ENCODE measurements around the gene RAPGEF1.

DNA sequence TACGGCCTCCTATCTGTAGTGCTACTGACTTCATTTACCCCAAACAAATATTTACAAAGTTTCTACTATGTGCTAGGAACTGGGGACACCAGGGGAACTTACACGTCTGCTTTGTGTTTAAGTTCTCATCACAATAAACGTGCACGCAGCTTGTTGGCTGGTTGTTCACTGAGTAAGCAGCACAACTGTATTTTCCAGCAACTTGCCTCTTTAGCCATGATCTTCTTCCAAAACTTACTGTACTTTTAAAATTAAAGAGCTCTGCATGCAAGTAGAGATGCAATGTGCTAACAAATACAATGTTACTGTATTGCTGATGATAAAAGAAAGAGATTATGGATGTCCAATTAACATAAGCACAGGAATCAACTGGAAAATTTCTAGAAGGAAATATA is 62.8 kb downstream of the RAPGEF1 start:
- TF ChIP-seq, protein P1, sequence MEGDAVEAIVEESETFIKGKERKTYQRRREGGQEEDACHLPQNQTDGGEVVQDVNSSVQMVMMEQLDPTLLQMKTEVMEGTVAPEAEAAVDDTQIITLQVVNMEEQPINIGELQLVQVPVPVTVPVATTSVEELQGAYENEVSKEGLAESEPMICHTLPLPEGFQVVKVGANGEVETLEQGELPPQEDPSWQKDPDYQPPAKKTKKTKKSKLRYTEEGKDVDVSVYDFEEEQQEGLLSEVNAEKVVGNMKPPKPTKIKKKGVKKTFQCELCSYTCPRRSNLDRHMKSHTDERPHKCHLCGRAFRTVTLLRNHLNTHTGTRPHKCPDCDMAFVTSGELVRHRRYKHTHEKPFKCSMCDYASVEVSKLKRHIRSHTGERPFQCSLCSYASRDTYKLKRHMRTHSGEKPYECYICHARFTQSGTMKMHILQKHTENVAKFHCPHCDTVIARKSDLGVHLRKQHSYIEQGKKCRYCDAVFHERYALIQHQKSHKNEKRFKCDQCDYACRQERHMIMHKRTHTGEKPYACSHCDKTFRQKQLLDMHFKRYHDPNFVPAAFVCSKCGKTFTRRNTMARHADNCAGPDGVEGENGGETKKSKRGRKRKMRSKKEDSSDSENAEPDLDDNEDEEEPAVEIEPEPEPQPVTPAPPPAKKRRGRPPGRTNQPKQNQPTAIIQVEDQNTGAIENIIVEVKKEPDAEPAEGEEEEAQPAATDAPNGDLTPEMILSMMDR (IDR thresholded peaks at IDR 0.05) = no peak
- no peak for TF ChIP-seq POLR2A (IDR thresholded peaks at IDR 0.05)
